Nephron progenitor cell (in vitro differentiated cells): Measurements from ENCODE around the gene CEP63.

Source experiments
- DNase-seq: peaks from one replicate; pipeline ENCODE4 v3.0.0; 2021
- H3K27ac Mint-ChIP-seq: 2 replicates; pipeline ENCODE4 v1.8.0; 2021; ENCODE audit warnings: mild to moderate bottlenecking, moderate library complexity, mixed read lengths
- H3K27me3 Mint-ChIP-seq: 2 replicates; pipeline ENCODE4 v1.8.0; 2021; ENCODE audit warnings: mild to moderate bottlenecking, low read depth, mixed read lengths; ENCODE audit not compliant: poor library complexity
- H3K36me3 Mint-ChIP-seq: 2 replicates; pipeline ENCODE4 v1.8.0; 2021; ENCODE audit warnings: low read depth, mixed read lengths
- H3K4me1 Mint-ChIP-seq: 2 replicates; pipeline ENCODE4 v1.8.0; 2021; ENCODE audit warnings: mixed read lengths
- H3K4me3 Mint-ChIP-seq: 2 replicates; pipeline ENCODE4 v1.8.0; 2021; ENCODE audit warnings: mild to moderate bottlenecking, moderate library complexity, mixed read lengths
- H3K9me3 Mint-ChIP-seq: 2 replicates; pipeline ENCODE4 v1.8.0; 2021; ENCODE audit warnings: mild to moderate bottlenecking, moderate library complexity, mixed read lengths
- TF ChIP-seq, protein P1 (sequence below): fragments of 200-600 bp; sonication (generic); IDR thresholded peaks from 2 replicates; pipeline ENCODE4 v1.5.0; 2021; ENCODE audit warnings: antibody characterized with exemption

The CEP63 gene

DNA sequence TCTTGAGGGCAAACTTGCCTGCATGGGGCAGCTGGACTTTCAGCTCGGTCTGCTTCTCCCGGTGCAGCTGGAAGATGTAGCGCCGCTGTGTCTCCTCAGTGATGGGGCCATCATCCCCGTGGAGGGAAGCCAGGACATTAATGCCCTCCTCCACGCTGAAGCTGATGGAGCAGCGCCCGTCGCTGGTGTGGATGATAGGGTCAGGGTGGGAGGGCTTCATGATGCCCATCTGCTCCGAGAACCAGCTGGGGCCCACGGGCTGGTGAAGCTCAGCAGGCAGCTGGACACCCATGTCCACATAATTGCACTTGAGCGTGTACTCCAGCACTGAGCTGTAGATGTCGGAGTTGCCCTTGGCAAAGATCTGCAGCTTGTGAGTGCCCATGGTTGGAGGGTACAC is 118.1 kb downstream of the CEP63 start:
- no peak overlapping the region for H3K4me3 Mint-ChIP-seq
- H3K9me3 Mint-ChIP-seq = no peaks in the 10 kb centered on the region
- H3K36me3 Mint-ChIP-seq = no peaks in the 10 kb centered on the region
- no peak overlapping the region for H3K27ac Mint-ChIP-seq
- TF ChIP-seq, protein P1, sequence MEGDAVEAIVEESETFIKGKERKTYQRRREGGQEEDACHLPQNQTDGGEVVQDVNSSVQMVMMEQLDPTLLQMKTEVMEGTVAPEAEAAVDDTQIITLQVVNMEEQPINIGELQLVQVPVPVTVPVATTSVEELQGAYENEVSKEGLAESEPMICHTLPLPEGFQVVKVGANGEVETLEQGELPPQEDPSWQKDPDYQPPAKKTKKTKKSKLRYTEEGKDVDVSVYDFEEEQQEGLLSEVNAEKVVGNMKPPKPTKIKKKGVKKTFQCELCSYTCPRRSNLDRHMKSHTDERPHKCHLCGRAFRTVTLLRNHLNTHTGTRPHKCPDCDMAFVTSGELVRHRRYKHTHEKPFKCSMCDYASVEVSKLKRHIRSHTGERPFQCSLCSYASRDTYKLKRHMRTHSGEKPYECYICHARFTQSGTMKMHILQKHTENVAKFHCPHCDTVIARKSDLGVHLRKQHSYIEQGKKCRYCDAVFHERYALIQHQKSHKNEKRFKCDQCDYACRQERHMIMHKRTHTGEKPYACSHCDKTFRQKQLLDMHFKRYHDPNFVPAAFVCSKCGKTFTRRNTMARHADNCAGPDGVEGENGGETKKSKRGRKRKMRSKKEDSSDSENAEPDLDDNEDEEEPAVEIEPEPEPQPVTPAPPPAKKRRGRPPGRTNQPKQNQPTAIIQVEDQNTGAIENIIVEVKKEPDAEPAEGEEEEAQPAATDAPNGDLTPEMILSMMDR = no peak
- DNase-seq = no peak
- H3K27me3 Mint-ChIP-seq = peaks cover 22% of the 10 kb centered on the region
- peaks cover 32% of the 10 kb centered on the region for H3K4me1 Mint-ChIP-seq

GRCh38 chr3:134605556-134605955 is 119.7 kb downstream of the CEP63 start:
- peaks cover 45% of the 10 kb centered on the region for H3K4me1 Mint-ChIP-seq
- DNase-seq = no peak
- H3K9me3 Mint-ChIP-seq = no peaks in the 10 kb centered on the region
- no peaks in the 10 kb centered on the region for H3K36me3 Mint-ChIP-seq
- no peak overlapping the region for H3K4me3 Mint-ChIP-seq
- TF ChIP-seq, protein P1 = no peak
- no peak overlapping the region for H3K27ac Mint-ChIP-seq
- peaks cover 21% of the 10 kb centered on the region for H3K27me3 Mint-ChIP-seq

- Mint-ChIP-seq H3K4me1 (peaks cover 40% of the 10 kb centered on the region), H3K27me3 (peaks cover 16% of the 10 kb centered on the region), H3K27ac (no peak overlapping the region), H3K4me3 (no peak overlapping the region), H3K36me3 (no peaks in the 10 kb centered on the region), H3K9me3 (no peaks in the 10 kb centered on the region)
- no peak for DNase-seq
- TF ChIP-seq, protein P1 = no peak
These were observed 120.5 kb downstream of the CEP63 start for GRCh38 chr3:134606033-134607025.

DNA sequence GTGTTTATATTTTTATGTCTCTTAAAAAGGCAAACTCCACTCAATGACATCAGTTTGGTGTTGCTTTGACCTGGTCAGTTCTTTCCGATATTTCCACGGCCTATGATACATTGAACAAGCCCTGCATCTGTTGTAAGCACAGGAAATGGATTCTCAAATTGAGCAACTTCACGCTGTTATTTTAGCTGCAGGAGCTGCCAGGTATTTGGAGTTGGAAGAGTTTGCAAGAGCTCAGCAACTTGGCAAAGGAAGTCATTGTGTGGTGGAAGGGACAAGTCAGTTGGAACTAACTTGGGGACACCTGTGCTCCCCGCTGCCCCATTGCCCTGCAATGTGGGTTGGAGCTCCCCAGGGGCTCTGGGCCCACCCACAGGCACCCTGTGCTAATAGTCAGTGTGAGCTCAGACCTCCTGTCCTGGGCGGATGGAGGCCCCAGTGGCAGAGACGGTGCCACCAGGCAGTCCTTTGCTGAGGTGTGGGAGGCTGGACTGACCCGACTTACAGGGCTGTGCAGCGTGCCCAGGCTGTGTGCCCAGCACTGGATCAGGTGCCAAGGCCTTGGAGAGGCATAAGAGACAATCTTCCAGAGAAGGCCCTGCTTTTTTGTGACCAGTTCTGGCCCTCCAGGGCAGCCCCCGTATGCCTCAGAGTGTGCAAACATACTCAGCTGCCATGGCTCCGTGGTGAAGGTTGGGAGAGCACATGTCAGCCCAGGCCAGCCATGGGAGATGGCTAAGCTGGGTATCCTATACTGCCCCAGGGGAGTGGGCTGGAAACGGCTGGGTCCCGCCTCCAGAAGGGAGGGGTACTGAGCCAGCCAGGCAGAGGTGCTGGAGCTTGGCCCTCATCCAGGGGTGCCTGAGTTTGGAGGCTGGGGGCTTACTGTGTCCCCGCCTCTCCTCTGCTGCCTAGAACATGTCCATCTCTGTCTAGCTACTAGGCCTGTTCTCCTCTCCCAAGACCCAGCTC is 121.5 kb downstream of the CEP63 start:
- TF ChIP-seq, protein P1 = no peak
- no peak overlapping the region for H3K27ac Mint-ChIP-seq
- H3K27me3 Mint-ChIP-seq = peaks cover 20% of the 10 kb centered on the region
- H3K4me3 Mint-ChIP-seq = no peak overlapping the region
- no peak for DNase-seq
- peaks cover 33% of the 10 kb centered on the region for H3K4me1 Mint-ChIP-seq
- no peaks in the 10 kb centered on the region for H3K36me3 Mint-ChIP-seq
- H3K9me3 Mint-ChIP-seq = no peaks in the 10 kb centered on the region

- TF ChIP-seq, protein P1 = no peak
- Mint-ChIP-seq H3K4me3 (no peak overlapping the region), H3K36me3 (no peaks in the 10 kb centered on the region), H3K9me3 (no peaks in the 10 kb centered on the region), H3K27ac (no peak overlapping the region), H3K4me1 (peaks cover 33% of the 10 kb centered on the region), H3K27me3 (peaks cover 24% of the 10 kb centered on the region)
- DNase-seq = no peak
These were observed 122.3 kb downstream of the CEP63 start for GRCh38 chr3:134608023-134608770.
